ENCODE results near the gene REV3L.
"Not testable (repeated sequence)": the region's sequence is repeated elsewhere in the genome, so short reads cannot be mapped to it uniquely, and the experiment has no call there.

Gene REV3L

DNA sequence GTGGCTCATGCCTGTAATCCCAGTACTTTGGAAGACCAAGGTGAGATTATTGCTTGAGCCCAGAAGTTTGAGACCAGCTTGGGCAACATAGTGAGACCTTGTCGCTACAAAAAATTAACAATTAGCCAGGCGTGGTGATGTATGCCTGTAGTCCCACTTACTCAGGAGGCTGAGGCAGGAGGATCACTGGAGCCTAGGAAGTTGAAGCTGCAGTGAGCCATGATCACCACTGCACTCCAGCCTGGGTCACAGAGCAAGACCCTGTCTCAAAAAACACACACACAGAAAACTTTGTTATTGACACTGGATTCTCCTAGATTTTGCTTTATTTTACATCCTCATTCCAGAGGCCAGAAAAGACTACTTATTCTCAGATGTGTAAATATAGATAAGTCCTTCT is 9.5 kb upstream of the REV3L start:
- no peak for DNase-seq (ENCODE audit: low read depth)

DNA sequence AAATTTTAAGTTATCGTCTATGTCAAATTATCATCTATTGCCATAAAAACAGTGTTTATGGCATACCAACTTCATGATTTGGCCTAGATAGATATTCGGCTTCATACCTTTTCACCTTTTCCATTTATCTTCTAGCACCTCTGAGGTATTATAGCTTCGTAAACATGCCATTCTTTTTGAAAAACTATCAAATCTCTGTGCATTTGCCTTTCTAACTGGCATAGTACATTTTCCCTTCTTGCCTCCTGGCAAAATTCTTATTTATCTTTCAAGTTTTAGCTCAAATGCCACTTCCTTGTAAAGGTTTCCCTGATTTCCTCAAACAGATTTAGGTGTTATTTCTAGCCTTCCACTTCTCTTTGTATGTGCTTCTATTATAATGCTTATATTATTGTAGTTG is 7.0 kb upstream of the REV3L start:
- no peak for DNase-seq (ENCODE audit: low read depth)

DNA sequence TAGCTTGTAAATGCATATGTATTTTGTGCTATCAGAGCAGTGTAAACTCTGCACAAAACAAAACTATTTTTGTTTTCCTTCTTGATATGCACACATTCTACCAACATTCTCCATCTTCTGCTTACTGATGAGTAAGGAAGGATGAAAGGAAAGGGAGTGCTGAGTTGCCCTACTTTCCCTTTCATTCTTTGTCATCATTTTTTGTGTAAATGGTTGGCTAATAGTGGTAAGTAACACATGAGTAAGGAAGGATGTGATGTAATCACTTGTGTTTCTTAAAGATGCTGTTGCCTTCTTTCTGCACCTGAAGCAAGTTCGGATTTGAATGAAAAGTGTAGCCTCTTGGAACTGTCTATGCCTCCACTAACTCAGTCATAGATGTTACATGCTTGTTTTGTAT is 4.6 kb upstream of the REV3L start:
- DNase-seq (ENCODE audit: low read depth), result no peak

DNA sequence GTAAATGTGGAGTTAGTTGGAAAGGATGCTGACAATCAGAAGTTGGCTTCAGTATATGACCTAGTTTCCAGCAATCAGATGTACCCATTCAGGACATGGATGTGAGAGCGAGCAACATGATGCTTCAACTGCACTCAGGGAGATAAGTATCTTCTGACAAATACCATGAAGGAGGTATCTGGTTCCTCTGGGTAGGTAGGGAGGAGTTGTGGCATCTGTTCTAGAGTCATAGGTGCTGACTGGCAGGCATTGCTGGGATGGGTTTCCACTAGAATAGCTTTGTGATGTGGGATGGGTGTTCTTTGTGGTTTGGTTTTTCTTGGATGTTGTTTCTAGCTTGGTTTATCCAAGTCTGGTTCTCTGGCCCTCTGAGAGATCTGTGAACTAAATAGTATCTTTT is 3.9 kb upstream of the REV3L start:
- DNase-seq (ENCODE audit: low read depth), result no peak

- no peak for DNase-seq (ENCODE audit: low read depth)
These were observed 3.5 kb upstream of the REV3L start for GRCh38 chr6:111486475-111486874.

DNA sequence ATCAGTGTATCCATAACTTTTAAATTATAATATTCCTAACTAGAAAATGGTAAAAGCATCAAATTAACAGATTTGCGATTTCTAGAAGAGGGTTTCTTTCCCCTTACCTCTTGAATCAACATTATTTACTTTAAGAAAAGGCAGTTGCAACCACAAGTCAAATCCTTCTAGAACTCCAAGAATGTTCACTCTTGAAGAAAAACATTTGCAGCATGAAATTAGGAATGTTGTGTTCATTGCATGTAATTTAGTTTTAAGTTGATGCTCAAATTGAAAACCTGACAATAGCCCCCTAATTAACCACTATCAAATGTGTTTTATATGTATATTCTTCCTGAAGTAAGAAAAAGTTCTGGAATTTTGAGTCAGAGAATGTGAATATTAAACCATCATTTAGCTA is 2.3 kb upstream of the REV3L start:
- DNase-seq (ENCODE audit: low read depth), result no peak

GRCh38 chr6:111484633-111484930 is 1.6 kb upstream of the REV3L start:
- no peak for DNase-seq (ENCODE audit: low read depth)

- DNase-seq (ENCODE audit: low read depth), result peak; percentile 91
These were observed 966 bp upstream of the REV3L start for GRCh38 chr6:111483736-111484632.

DNA sequence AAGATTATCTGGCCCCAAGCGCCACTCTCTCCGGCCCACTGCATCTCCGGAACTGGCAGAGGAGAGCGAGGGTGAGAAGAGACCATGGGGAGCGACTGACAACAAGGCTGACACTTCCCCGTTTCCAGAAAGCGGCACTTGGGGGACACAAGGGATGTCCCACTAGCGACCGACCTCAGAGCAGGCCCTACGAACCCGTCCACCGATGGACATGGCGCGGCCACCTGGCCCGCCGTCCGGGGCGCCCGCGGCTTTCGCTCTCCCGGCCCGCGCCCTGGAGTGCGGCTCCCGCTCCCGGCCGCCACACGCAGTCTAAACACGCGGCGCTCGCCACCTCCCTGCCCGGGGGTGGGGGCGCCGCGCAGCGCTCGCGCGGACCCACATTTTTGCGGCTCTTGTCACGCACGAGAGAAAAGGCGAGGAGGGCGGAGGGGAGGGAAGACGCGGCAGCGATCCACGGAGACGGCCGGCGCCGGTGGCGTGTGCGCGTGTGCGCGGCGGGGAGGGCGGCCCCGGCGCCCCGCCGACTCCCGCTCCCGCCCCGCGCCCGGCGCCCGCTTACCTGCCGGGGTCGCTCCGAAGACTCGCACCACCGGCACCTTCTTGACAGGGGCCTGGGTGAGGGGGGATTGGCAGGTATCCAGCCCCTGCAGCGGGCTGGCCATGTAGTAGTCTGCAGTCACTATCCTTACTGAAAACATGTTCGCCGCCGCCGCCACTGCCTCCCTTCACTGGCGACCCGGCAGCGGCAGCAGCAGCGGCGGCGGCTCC is 645 bp downstream of the REV3L start:
- no peak for DNase-seq (ENCODE audit: low read depth)

DNA sequence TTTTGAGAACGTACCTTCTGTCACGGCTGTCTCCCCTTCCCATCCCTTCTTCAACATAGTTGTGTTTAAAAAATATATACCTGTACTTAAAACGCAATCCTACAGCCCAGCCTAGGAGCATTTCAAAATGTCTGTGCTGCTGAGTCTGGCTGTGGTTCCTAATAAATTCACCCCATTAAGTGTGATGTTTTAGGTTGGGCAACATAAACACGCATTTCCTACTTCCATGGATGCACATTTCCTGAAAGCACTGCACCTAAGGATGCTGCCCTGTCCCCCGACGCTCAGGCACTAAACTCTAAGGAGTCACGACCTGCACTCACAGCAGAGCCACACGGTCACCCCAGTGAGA is 1.2 kb downstream of the REV3L start:
- no peak for DNase-seq (ENCODE audit: low read depth)

DNA sequence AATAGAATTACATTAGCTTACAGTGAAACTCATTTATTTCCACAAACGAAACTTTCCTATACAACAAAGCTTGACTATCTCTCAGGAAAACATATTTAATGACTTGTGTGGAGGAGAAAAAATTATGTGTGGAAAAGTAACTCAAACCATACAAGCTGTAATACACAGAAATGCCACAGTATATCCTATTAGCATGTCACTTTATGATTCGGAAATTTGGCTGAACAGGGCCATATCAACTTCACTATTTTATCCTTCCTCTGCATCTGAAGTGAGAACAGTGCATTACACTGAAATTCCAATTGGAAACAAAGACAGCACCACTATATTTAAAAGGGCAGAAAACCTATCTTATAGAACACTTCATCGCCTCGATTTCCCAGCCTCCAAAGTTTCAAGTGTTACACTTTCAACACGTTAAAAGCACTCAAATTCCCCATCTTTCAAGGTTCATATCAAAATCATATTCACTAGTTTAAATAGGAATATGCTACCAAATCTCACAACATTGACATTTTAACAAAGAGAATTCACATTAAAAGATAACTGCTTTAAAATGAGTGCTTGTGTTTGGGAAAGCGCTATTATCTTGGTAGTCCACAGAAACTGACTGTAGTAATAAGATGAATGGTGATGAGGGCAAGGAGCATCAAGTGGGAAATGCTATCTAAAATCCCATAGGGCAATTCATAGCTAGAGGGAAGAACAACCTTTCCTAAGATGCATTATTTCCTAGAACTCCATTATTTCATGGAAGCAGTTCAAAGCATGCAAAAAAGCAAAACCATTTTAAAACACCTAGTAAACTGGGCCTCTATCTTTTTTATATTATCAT is 1.8 kb downstream of the REV3L start:
- no peak for DNase-seq (ENCODE audit: low read depth)

DNA sequence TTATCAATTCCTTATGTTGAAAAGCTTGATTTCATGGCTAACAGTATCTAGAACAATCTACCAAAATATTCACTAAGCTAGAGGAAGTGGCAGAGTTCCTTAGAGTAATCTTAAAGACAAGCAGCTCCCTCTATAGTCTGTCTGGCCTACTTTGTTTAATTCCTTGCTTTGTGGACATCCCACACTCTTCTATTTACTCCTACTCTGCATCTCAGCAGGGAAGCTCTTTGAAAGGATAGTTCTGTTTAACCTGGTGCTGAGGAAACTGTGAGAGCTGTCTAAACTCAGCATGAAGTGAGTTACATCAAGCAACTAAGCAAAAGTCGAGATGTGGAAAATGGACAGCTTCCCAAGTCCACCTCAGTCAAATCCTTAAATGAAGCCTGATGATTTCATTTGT is 4.3 kb downstream of the REV3L start:
- no peak for DNase-seq (ENCODE audit: low read depth)

- DNase-seq (ENCODE audit: low read depth), result no peak
These were observed 4.9 kb downstream of the REV3L start for GRCh38 chr6:111478064-111478476.

DNA sequence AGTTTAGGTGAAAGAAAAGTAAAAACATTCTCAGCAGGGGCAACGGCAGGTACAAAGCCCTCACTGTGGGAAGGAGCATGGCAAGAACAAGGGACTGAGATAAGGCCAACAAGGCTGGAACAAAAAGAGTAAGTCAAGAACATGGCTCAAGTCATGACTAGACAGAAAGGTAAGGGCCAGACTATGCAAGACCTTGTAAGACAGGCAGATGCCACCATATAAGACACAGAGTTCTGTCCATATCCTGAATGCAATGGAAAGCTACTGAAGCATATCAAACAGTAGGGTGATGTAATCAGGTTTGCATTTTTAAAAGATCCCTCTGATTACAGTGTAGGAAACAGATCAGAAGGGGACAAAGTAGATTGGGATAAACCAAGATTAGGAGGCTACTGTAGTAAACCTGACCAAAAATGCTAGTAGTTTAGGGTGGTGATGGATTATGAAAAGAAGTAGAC is 5.5 kb downstream of the REV3L start:
- no peak for DNase-seq (ENCODE audit: low read depth)

DNA sequence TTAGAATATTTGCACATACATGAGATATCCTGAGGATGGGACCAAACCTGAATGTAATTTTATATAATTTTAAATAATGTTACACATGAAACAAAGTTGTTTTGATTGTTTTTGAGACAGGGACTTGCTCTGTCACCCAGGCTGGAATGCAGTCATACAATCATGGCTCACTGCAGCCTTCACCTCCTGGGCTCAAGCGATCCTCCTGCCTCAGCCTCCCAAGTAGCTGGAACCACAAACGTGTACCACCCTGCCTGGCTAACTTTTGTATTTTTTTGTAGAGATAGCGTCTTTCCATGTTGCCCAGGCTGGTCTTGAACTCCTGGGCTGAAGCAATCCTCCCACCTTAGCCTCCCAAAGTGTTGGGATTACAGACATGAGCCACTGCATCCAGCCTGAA is 7.0 kb downstream of the REV3L start:
- DNase-seq (ENCODE audit: low read depth), result not testable (repeated sequence)

DNA sequence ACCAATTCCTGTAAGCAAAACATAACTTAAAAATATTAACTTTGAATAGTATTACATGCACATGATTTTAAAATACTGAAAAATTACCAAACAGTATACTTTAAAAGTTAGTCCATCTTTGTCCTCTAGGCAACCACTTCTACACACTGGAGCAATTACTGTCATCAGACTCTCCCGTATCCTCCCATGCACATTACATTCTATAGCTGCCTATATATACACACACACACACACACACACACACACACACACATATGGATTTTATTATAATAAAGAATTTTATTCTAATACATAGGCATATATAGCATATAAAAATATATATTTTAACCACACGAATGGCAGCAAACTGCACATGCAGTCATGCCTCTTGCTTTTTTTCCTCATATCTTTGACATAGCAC is 8.2 kb downstream of the REV3L start:
- DNase-seq (ENCODE audit: low read depth), result no peak

DNA sequence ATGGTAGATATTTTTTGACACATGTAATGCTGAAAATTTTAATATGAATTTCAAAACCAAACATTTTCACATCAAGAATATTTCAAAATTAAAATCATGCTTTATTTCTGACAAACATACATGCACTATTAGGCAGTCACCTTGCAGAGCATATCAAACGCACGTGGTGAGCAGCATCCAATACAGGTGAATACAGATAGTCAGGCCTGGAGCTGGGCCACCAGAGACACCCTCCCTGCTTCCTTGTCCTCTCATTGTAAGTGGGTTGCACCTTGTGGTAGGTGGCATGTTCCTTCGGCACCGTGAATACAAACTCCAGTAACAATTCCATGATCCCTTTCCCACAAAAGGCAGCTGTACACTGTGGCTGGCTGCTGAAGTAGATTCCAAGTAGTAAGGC is 8.9 kb downstream of the REV3L start:
- DNase-seq (ENCODE audit: low read depth), result no peak

GRCh38 chr6:111472933-111473435 is 10.0 kb downstream of the REV3L start:
- DNase-seq (ENCODE audit: low read depth), result no peak

DNA sequence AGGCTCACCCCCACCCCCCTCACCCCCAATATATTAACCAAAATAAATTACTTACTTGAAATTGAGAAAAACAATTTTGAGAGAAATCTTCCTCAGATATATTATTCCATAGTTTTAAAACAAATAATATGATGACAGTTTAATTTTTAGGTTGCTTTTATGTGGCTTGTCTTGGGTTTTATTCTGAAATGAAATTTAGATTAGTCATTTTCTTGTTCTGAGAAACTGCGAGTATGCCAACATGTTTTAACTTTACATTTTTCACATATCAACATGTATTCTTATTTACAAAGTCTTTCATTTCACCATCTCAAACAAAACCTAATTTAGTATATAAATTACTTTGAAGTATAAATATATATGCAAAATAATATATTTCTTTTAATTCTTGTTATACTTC is 11.1 kb downstream of the REV3L start:
- DNase-seq (ENCODE audit: low read depth), result no peak

GRCh38 chr6:111471533-111471932 is 11.5 kb downstream of the REV3L start:
- DNase-seq (ENCODE audit: low read depth), result no peak

- no peak for DNase-seq (ENCODE audit: low read depth)
These were observed 12.0 kb downstream of the REV3L start for GRCh38 chr6:111470991-111471390.

DNA sequence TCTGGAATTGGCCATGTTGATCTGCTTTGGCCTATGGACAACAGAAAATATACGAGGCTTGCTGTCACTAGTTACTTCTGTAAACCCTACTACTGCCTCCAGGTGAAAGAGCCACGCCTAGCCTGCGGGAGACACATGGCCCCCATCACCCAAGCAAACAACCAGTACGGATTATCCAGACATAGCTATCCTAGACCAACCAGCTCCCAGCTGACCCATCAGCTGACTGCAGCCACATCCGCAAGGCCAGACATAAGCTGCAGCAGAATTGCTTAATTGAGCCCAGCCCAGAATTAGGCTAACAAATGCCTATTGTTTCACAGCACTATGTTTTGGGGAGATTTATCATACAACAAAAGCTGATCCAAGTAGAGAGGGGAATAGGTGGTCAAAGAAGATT is 13.5 kb downstream of the REV3L start:
- no peak for DNase-seq (ENCODE audit: low read depth)
